Neural cell (in vitro differentiated cells): Measurements from ENCODE around the gene SLBP. TPM values are rescaled to one million over a fixed set of nuclear protein-coding genes. Genes with fewer than 3 reads are reported as not detected.

Experiments used
- H2AFZ ChIP-seq: fragments of 200-600, 300-800 bp; sonication (generic), shearing (Covaris generic); 2 replicates; pipeline ENCODE4 v1.6.0; 2014; ENCODE audit warnings: low read depth, mild to moderate bottlenecking, antibody characterized with exemption, low read length, moderate library complexity
- H3F3A ChIP-seq: fragments of 200-600 bp; shearing (Covaris generic); 2 replicates; pipeline ENCODE4 v1.6.1; 2016; ENCODE audit warnings: mild to moderate bottlenecking, moderate library complexity, mixed read lengths, antibody characterized with exemption, low read length; ENCODE audit not compliant: insufficient read depth, poor library complexity, severe bottlenecking
- H3K27ac ChIP-seq: fragments of 200-600, 300-800 bp; sonication (generic), shearing (Covaris generic); 2 replicates; pipeline ENCODE4 v1.5.1; 2014; ENCODE audit warnings: mild to moderate bottlenecking, low read length, moderate library complexity
- H3K27me3 ChIP-seq: fragments of 300-800, 200-600 bp; sonication (generic), shearing (Covaris generic); 2 replicates; pipeline ENCODE4 v1.6.0; 2014; ENCODE audit warnings: mild to moderate bottlenecking, low read depth, low read length, moderate library complexity; ENCODE audit not compliant: insufficient read depth
- H3K36me3 ChIP-seq: fragments of 300-800, 200-600 bp; sonication (generic), shearing (Covaris generic); 2 replicates; pipeline ENCODE4 v1.5.1; 2014; ENCODE audit warnings: mild to moderate bottlenecking, antibody characterized with exemption, low read length, moderate library complexity; ENCODE audit not compliant: insufficient read depth
- H3K4me2 ChIP-seq: fragments of 300-800, 200-600 bp; sonication (generic), shearing (Covaris generic); 2 replicates; pipeline ENCODE4 v1.6.0; 2014; ENCODE audit warnings: mild to moderate bottlenecking, low read length
- H3K4me3 ChIP-seq: fragments of 300-800, 200-600 bp; sonication (generic), shearing (Covaris generic); 2 replicates; pipeline ENCODE4 v1.5.1; 2014; ENCODE audit warnings: mild to moderate bottlenecking, low read length, moderate library complexity
- H3K79me2 ChIP-seq: fragments of 200-600 bp; shearing (Covaris generic); replicated peaks from 2 replicates; pipeline ENCODE4 v1.6.0; 2014; ENCODE audit warnings: mild to moderate bottlenecking, low read length, moderate library complexity; ENCODE audit not compliant: insufficient read depth
- H3K9ac ChIP-seq: fragments of 300-800, 200-600 bp; sonication (generic), shearing (Covaris generic); 2 replicates; pipeline ENCODE4 v1.6.1; 2016; ENCODE audit warnings: mild to moderate bottlenecking, low read length, mixed read lengths
- H3K9me2 ChIP-seq: fragments of 200-600 bp; shearing (Covaris generic); 2 replicates; pipeline ENCODE4 v1.6.1; 2016; ENCODE audit warnings: mild to moderate bottlenecking, low read length, mixed read lengths; ENCODE audit not compliant: insufficient read depth
- H3K9me3 ChIP-seq: fragments of 200-600, 300-800 bp; sonication (generic), shearing (Covaris generic); 2 replicates; pipeline ENCODE4 v1.6.1; 2016; ENCODE audit warnings: mild to moderate bottlenecking, mixed run types, low read length, moderate library complexity, mixed read lengths
- H4K20me1 ChIP-seq: fragments of 200-600 bp; shearing (Covaris generic); 2 replicates; pipeline ENCODE4 v1.6.1; 2016; ENCODE audit warnings: mild to moderate bottlenecking, mixed run types; ENCODE audit not compliant: insufficient read depth
- CTCF ChIP-seq: fragments of 450-650 bp; IDR thresholded peaks from 2 replicates; pipeline ENCODE4 v1.5.1; 2014; ENCODE audit warnings: antibody characterized with exemption, mild to moderate bottlenecking, moderate library complexity; ENCODE audit not compliant: poor library complexity, severe bottlenecking
- EP300 ChIP-seq: fragments of 450-650 bp; conservative IDR thresholded peaks from 2 replicates; pipeline ENCODE4 v1.6.1; 2014; ENCODE audit warnings: antibody characterized with exemption, mild to moderate bottlenecking, moderate library complexity; ENCODE audit not compliant: poor library complexity, severe bottlenecking
- EZH2 ChIP-seq: fragments of 200-600, 300-800 bp; shearing (Covaris generic), sonication (generic); IDR thresholded peaks from 2 replicates; pipeline ENCODE4 v1.6.1; 2014; ENCODE audit warnings: antibody characterized with exemption, low read length, borderline replicate concordance, mild to moderate bottlenecking; ENCODE audit not compliant: insufficient read depth, poor library complexity, severe bottlenecking
- MXI1 ChIP-seq: fragments of 450-650 bp; conservative IDR thresholded peaks from 2 replicates; pipeline ENCODE4 v1.6.1; 2014; ENCODE audit warnings: antibody characterized with exemption, mild to moderate bottlenecking; ENCODE audit not compliant: poor library complexity, severe bottlenecking
- POLR2AphosphoS5 ChIP-seq: IDR thresholded peaks from 2 replicates; pipeline ENCODE4 v1.6.1; 2012
- RAD21 ChIP-seq: fragments of 450-650 bp; conservative IDR thresholded peaks from 2 replicates; pipeline ENCODE4 v1.6.1; 2014; ENCODE audit warnings: antibody characterized with exemption, mild to moderate bottlenecking, moderate library complexity
- REST ChIP-seq: IDR thresholded peaks from 2 replicates; pipeline ENCODE4 v1.6.1; 2012; ENCODE audit warnings: borderline replicate concordance
- SMC3 ChIP-seq: fragments of 450-650 bp; conservative IDR thresholded peaks from 2 replicates; pipeline ENCODE4 v1.6.1; 2014; ENCODE audit warnings: antibody characterized with exemption, mild to moderate bottlenecking, moderate library complexity; ENCODE audit not compliant: poor library complexity
- TAF1 ChIP-seq: IDR thresholded peaks from 2 replicates; pipeline ENCODE4 v1.6.1; 2012; ENCODE audit warnings: low read depth
- polyA plus RNA-seq: library from polyadenylated mRNA; depleted of rRNA; stranded (reverse); fragments of >200 nt; gene quantifications from 2 replicates; pipeline ENCODE4 v1.2.3, GENCODE V29; 2014

SLBP gene
- polyA plus RNA-seq, 1 donor from 2014 or later: 111 TPM

- Histone ChIP-seq H3K36me3 (no peaks in the 10 kb centered on the region), H2AFZ (no peak overlapping the region), H3K9me2 (no peaks in the 10 kb centered on the region), H4K20me1 (no peaks in the 10 kb centered on the region), H3K27ac (no peak overlapping the region), H3K9ac (no peak overlapping the region), H3F3A (no peaks in the 10 kb centered on the region), H3K4me3 (no peak overlapping the region), H3K27me3 (no peaks in the 10 kb centered on the region), H3K4me2 (no peak overlapping the region), H3K79me2 (no peaks in the 10 kb centered on the region), H3K9me3 (no peaks in the 10 kb centered on the region)
- TF ChIP-seq TAF1: no peak
- TF ChIP-seq RAD21: no peak
These were observed 50.4 kb downstream of the SLBP start for GRCh38 chr4:1661695-1662094.

GRCh38 chr4:1660948-1661677 is 51.0 kb downstream of the SLBP start:
- no peak overlapping the region for H2AFZ ChIP-seq
- H3F3A ChIP-seq: no peaks in the 10 kb centered on the region
- no peaks in the 10 kb centered on the region for H3K9me2 ChIP-seq
- no peaks in the 10 kb centered on the region for H3K9me3 ChIP-seq
- no peak overlapping the region for H3K27ac ChIP-seq
- no peak overlapping the region for H3K9ac ChIP-seq
- TF ChIP-seq EZH2: no peak
- no peak for TF ChIP-seq TAF1
- TF ChIP-seq RAD21: no peak
- H4K20me1 ChIP-seq: no peaks in the 10 kb centered on the region
- no peaks in the 10 kb centered on the region for H3K36me3 ChIP-seq
- H3K4me3 ChIP-seq: no peak overlapping the region
- H3K27me3 ChIP-seq: no peaks in the 10 kb centered on the region
- no peak overlapping the region for H3K4me2 ChIP-seq
- no peaks in the 10 kb centered on the region for H3K79me2 ChIP-seq

- Histone ChIP-seq H3K4me2 (no peak overlapping the region), H3F3A (no peaks in the 10 kb centered on the region), H4K20me1 (no peaks in the 10 kb centered on the region), H3K27ac (no peak overlapping the region), H3K9me2 (no peaks in the 10 kb centered on the region), H3K27me3 (no peaks in the 10 kb centered on the region), H3K4me3 (no peak overlapping the region), H2AFZ (no peak overlapping the region), H3K36me3 (no peaks in the 10 kb centered on the region), H3K79me2 (no peaks in the 10 kb centered on the region), H3K9me3 (no peaks in the 10 kb centered on the region), H3K9ac (no peak overlapping the region)
- no peak for TF ChIP-seq RAD21
- no peak for TF ChIP-seq POLR2AphosphoS5
- TF ChIP-seq SMC3: no peak
- TF ChIP-seq EP300: no peak
- TF ChIP-seq REST: no peak
- no peak for TF ChIP-seq EZH2
- no peak for TF ChIP-seq TAF1
- TF ChIP-seq MXI1: no peak
- no peak for TF ChIP-seq CTCF
These were observed 52.7 kb downstream of the SLBP start for GRCh38 chr4:1659104-1660043.
